ENCODE measurements around the gene ABLIM1.

DNA sequence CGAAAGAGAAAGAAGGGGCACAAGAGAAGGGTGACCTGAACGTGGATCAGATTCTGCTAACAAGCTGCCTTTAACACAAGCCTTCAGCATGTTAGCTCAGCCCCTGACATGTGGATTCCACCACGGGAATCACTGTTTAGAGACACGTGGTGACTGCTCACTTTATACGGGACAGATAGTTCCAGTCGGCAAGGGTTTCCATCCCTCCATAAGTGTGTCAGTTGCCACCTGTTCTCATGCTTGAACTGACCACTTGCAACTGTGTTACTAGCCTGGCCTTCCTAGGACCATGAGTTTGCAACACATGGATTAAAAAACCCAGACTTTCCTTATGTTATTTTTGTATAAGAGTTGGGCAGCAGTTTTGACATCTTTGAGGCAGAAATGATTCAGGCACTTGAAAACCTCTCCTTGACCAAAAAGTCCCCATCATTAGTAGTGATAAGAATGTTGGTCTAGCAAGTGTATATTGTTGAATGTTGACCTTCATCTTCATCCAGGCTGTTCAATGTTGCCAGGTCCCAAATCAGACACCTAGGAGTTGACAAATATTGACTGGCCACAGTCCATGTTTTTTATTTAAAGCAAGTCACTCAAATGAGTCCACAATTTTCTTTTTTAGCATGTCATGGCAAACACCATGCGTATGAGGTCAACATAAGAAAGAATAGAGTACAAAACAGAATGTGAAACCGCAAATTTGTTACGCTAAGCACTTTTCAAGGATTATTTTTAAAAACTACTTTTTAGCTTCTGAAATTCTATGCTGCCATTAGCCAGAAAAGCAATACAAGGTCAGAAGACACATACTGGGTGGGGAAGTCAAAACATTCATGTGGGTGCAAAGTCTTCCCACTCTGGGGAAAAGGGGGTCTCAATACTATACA, 101.6 kb downstream of the ABLIM1 start:
- TF ChIP-seq, protein P1, sequence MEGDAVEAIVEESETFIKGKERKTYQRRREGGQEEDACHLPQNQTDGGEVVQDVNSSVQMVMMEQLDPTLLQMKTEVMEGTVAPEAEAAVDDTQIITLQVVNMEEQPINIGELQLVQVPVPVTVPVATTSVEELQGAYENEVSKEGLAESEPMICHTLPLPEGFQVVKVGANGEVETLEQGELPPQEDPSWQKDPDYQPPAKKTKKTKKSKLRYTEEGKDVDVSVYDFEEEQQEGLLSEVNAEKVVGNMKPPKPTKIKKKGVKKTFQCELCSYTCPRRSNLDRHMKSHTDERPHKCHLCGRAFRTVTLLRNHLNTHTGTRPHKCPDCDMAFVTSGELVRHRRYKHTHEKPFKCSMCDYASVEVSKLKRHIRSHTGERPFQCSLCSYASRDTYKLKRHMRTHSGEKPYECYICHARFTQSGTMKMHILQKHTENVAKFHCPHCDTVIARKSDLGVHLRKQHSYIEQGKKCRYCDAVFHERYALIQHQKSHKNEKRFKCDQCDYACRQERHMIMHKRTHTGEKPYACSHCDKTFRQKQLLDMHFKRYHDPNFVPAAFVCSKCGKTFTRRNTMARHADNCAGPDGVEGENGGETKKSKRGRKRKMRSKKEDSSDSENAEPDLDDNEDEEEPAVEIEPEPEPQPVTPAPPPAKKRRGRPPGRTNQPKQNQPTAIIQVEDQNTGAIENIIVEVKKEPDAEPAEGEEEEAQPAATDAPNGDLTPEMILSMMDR (IDR thresholded peaks at IDR 0.05 in 8 of 11, conservative IDR thresholded peaks at IDR 0.05 in 3 of 11): no peak
- TF ChIP-seq POLR2AphosphoS5 (IDR thresholded peaks at IDR 0.05) (no peak), POLR2A (IDR thresholded peaks at IDR 0.05) (no peak)
